Karpas-422 (cell line): ENCODE data around the gene PGA4. TPM values are rescaled to one million over a fixed set of nuclear protein-coding genes. Genes with fewer than 3 reads are reported as not detected.
"Not testable (repeated sequence)": the region's sequence is repeated elsewhere in the genome, so short reads cannot be mapped to it uniquely, and the experiment has no call there.

Experiments used
- DNase-seq: peaks from one replicate; pipeline ENCODE4 v3.0.0-alpha.2; 2015
- H2AFZ ChIP-seq: fragments of 200-600 bp; sonication (generic); 2 replicates; pipeline ENCODE4 v1.6.1; 2014; ENCODE audit warnings: antibody characterized with exemption, low read length, mixed read lengths
- H3K27ac ChIP-seq: fragments of 200-600 bp; sonication (generic); 2 replicates; pipeline ENCODE4 v1.5.1; 2014; ENCODE audit warnings: mild to moderate bottlenecking, low read length, moderate library complexity
- H3K27me3 ChIP-seq: fragments of 200-600 bp; sonication (generic); 2 replicates; pipeline ENCODE4 v1.6.1; 2014; ENCODE audit warnings: low read length, mixed read lengths
- H3K36me3 ChIP-seq: fragments of 200-600 bp; sonication (generic); 2 replicates; pipeline ENCODE4 v1.6.1; 2014; ENCODE audit warnings: low read length, mixed read lengths; ENCODE audit not compliant: insufficient read depth
- H3K4me1 ChIP-seq: fragments of 200-600 bp; sonication (generic); 2 replicates; pipeline ENCODE4 v1.6.1; 2014; ENCODE audit warnings: mild to moderate bottlenecking, low read length, mixed read lengths
- H3K4me2 ChIP-seq: fragments of 200-600 bp; sonication (generic); 2 replicates; pipeline ENCODE4 v1.6.1; 2014; ENCODE audit warnings: low read length, low read depth, mild to moderate bottlenecking; ENCODE audit not compliant: poor library complexity, severe bottlenecking
- H3K4me3 ChIP-seq: fragments of 200-600 bp; sonication (generic); 2 replicates; pipeline ENCODE4 v1.5.1; 2014; ENCODE audit warnings: mild to moderate bottlenecking, antibody characterized with exemption, low read length, mixed read lengths
- H3K79me2 ChIP-seq: fragments of 200-600 bp; sonication (generic); 2 replicates; pipeline ENCODE4 v1.6.1; 2014; ENCODE audit warnings: mild to moderate bottlenecking, low read length, mixed read lengths
- H3K9ac ChIP-seq: fragments of 200-600 bp; sonication (generic); 2 replicates; pipeline ENCODE4 v1.6.0; 2014; ENCODE audit warnings: low read length
- H3K9me2 ChIP-seq: fragments of 200-600 bp; sonication (generic), shearing (Covaris generic); replicated peaks from 2 replicates; pipeline ENCODE4 v1.6.0; 2014; ENCODE audit warnings: mild to moderate bottlenecking, low read length, moderate library complexity; ENCODE audit not compliant: insufficient read depth
- H3K9me3 ChIP-seq: fragments of 300-700, 200-600 bp; sonication (generic); 2 replicates; pipeline ENCODE4 v1.6.1; 2014; ENCODE audit warnings: low read length, mixed read lengths
- H4K20me1 ChIP-seq: fragments of 200-600 bp; sonication (generic); 2 replicates; pipeline ENCODE4 v1.6.1; 2014; ENCODE audit warnings: mild to moderate bottlenecking, antibody characterized with exemption, low read length, low read depth; ENCODE audit not compliant: insufficient read depth
- total RNA-seq: library from RNA; depleted of rRNA; stranded (reverse); fragments of >200 nt; shearing (Covaris generic); gene quantifications from 2 replicates; pipeline ENCODE4 v1.2.3, GENCODE V29; 2014; ENCODE audit warnings: low replicate concordance

The PGA4 gene
- total RNA-seq, 1 experiment from 2014 or later, result not detected

DNA sequence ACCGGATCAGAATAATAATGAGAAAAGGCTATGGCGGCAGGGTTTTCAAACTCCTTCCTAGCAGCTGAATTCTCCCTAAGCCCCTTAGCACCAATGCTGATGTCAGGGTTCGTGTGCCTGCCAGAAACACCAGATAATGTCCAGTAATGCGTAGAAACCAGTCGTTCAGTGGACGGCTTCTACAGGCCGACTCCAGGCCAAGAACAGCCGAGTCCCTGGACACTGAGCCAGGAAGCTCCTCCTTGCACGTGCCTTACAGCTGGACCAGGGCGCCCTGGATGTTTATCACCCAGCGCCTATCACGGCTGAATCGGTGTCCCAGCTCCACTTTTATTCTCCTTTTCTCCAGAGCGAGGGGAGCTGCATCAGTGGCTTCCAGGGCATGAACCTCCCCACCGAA, 8.9 kb downstream of the PGA4 start:
- H3K9me2 ChIP-seq, H3K4me2 ChIP-seq, H3K79me2 ChIP-seq, H3K9me3 ChIP-seq, H2AFZ ChIP-seq, H3K36me3 ChIP-seq, H4K20me1 ChIP-seq, H3K27me3 ChIP-seq, H3K4me3 ChIP-seq, H3K4me1 ChIP-seq, DNase-seq, H3K27ac ChIP-seq, H3K9ac ChIP-seq: not testable (repeated sequence)

DNA sequence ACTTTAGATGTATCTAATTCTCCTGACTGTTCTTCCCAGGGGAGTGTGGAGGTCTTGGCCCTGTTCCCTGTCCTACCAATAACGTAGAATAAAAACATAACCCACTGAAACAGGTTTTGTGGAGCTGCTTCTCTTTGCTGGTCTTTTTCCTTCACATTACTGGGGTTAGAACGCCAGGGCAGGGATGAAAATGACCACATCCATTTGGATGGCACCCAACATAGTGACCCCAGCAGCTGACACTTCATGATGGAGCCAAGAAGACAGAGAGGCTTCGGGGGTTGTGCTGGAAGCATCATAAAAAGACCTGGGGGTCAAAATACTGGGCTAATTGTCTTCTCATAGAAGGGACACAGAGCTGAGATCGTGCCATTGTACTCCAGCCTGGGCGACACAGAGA, 9.4 kb downstream of the PGA4 start:
- not testable (repeated sequence) for H3K4me3 ChIP-seq, H3K9ac ChIP-seq, H3K9me3 ChIP-seq, H2AFZ ChIP-seq, DNase-seq, H3K4me1 ChIP-seq, H3K27me3 ChIP-seq, H4K20me1 ChIP-seq, H3K4me2 ChIP-seq, H3K36me3 ChIP-seq, H3K79me2 ChIP-seq, H3K27ac ChIP-seq, H3K9me2 ChIP-seq

DNA sequence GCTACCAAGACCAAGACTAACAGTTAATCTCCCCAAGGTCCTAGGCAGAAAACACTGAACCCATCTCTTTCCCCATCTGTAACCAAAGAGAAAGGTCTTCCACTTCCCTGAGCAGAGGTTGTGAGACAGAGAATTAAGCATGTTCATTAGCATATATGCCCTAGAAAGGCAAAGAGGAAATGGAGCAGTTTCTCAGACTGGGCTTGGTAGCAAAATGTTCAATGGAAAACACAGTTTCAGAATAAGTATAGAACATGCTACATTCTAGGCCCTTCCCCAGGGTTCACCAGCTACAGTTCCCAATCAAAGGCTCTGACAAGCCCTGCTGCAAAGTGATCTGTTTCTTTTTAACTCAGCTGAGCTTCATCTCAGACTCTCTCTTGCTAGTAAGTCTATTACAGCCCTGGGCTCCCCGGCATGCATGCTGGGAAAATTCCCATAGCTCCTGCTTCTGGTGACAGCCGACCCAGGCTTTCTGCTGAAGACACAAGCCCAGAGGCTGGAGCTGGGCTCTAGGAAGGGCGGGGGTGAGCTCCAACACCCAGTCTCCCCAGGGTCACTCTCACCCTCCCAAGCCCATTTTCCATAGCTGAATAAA, 10.5 kb downstream of the PGA4 start:
- H3K4me3 ChIP-seq, H2AFZ ChIP-seq, H3K4me2 ChIP-seq, H4K20me1 ChIP-seq, H3K9ac ChIP-seq, H3K9me2 ChIP-seq, H3K36me3 ChIP-seq, H3K27me3 ChIP-seq, DNase-seq, H3K79me2 ChIP-seq, H3K27ac ChIP-seq, H3K9me3 ChIP-seq, H3K4me1 ChIP-seq: not testable (repeated sequence)

DNA sequence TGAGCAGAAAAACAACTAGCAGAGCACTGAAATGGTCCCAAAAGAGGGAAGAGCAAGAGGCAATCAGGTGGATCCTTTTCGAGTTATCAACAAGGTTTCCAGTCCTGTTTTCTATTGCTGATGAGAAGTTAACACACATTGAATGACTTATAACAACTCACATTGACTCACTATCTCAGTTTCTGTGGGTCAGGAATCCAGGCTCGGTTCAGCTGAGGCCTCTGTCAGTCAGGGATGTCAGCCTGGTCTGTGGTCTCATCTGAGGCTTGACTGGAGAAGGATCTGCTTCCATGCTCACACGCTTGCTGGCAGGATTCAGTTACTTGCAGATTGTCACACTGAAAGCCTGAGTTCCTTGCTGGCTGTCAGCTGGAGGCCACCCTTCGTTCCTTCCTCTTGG, 15.0 kb downstream of the PGA4 start:
- not testable (repeated sequence) for H3K79me2 ChIP-seq, H2AFZ ChIP-seq, H3K9me2 ChIP-seq, H3K36me3 ChIP-seq, DNase-seq, H3K4me2 ChIP-seq, H3K4me1 ChIP-seq, H3K9ac ChIP-seq, H3K4me3 ChIP-seq, H4K20me1 ChIP-seq, H3K9me3 ChIP-seq, H3K27ac ChIP-seq, H3K27me3 ChIP-seq

DNA sequence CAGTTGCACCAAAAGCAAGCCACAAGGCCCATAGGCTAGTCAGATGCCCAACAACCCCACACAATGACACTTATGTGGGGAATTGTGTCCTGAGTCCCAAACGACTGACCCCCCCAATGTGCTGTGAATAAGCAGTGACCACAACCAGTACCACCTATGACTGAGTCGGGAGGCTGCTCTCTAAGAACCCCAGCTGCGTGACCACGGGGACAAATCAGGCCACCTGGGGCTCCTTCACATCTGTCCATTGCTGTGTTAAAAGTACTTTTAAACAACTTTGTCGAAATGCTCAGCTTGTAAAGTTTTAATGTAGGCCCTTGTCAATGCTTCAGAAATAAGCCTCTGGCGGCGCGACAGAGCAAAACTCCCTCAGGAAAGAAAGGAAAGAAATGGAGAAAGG, 18.1 kb downstream of the PGA4 start:
- not testable (repeated sequence) for H3K9ac ChIP-seq, H3K36me3 ChIP-seq, H3K79me2 ChIP-seq, H3K9me3 ChIP-seq, H3K27me3 ChIP-seq, H3K4me3 ChIP-seq, H3K4me2 ChIP-seq, DNase-seq, H3K9me2 ChIP-seq, H2AFZ ChIP-seq, H3K27ac ChIP-seq, H4K20me1 ChIP-seq, H3K4me1 ChIP-seq

DNA sequence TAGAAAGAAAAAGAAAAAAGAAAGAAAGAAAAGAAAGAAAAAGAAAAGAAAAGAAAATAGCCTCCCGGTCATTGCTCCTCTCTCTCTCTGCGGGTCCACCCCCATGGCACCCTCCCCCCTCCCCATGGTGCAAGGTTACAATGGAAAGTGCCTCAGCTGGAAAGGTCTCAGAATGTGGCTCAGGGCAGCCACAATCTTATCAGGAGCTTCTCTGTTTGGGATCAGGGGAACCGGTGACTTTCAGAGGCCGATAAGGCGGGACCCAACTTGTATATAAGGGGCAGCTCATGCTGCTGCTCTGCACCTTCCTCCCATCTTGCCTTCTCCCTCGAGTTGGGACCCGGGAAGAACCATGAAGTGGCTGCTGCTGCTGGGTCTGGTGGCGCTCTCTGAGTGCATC, 18.7 kb downstream of the PGA4 start, which contains the start of gene PGA5:
PGA5 (plus strand) TSS at position 301 of the 400 bp plus-strand sequence; CDS start at position 353, 52 bp downstream.
- not testable (repeated sequence) for DNase-seq, H3K4me1 ChIP-seq, H3K36me3 ChIP-seq, H3K27ac ChIP-seq, H3K4me2 ChIP-seq, H3K79me2 ChIP-seq, H2AFZ ChIP-seq, H3K9me3 ChIP-seq, H3K9ac ChIP-seq, H3K9me2 ChIP-seq, H4K20me1 ChIP-seq, H3K27me3 ChIP-seq, H3K4me3 ChIP-seq

DNA sequence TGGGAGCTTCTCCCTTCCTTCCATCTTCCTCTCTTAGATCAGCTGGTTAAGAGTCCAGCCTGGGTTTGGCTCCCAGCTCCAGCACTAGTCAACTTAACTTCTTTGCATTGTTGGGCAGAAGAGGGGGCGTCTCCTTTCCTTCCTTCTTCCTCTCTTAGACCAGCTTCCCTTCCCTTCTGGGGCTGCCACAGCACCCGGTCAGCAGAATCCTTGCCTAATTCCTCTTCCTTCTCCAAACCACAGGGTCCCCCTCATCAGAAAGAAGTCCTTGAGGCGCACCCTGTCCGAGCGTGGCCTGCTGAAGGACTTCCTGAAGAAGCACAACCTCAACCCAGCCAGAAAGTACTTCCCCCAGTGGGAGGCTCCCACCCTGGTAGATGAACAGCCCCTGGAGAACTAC, 19.4 kb downstream of the PGA4 start:
- not testable (repeated sequence) for H3K27me3 ChIP-seq, H3K9ac ChIP-seq, DNase-seq, H3K4me1 ChIP-seq, H4K20me1 ChIP-seq, H3K4me2 ChIP-seq, H3K79me2 ChIP-seq, H2AFZ ChIP-seq, H3K4me3 ChIP-seq, H3K9me3 ChIP-seq, H3K27ac ChIP-seq, H3K36me3 ChIP-seq, H3K9me2 ChIP-seq

DNA sequence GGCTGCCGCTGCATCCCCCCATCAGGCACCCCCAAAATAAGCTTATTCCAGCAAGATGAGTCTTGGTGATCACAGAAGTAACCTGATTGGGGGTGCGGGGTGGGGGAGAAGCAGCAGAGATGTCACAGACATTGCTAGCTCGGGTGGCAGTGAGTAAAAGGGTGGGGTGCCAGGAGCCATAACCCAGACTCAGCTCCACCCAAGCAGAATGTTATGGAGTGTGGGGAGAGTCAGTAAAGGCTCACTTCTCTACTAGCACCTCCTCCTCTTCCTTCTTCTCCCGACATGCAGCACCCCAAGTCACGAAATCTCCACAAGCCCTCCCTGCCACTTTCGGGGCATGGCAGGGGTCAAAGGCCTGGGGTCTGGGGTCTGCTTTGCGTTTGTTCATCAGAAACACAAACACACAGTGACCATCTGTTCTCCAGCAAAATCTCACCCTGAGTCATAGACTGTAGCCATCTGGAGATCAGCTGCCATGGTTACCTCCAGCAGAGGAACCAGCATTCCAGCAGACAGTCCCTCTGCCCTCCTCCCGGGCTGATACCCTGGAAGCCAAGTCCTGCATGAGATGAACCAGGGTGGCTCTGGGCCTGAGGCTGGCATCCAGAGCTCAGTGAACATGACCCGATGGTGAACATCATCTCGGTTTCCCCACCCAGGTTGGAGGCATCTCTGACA, 23.3 kb downstream of the PGA4 start:
- not testable (repeated sequence) for H3K9ac ChIP-seq, H2AFZ ChIP-seq, H3K36me3 ChIP-seq, H3K79me2 ChIP-seq, H3K9me2 ChIP-seq, H3K9me3 ChIP-seq, H4K20me1 ChIP-seq, H3K4me2 ChIP-seq, H3K27ac ChIP-seq, DNase-seq, H3K4me3 ChIP-seq, H3K4me1 ChIP-seq, H3K27me3 ChIP-seq

DNA sequence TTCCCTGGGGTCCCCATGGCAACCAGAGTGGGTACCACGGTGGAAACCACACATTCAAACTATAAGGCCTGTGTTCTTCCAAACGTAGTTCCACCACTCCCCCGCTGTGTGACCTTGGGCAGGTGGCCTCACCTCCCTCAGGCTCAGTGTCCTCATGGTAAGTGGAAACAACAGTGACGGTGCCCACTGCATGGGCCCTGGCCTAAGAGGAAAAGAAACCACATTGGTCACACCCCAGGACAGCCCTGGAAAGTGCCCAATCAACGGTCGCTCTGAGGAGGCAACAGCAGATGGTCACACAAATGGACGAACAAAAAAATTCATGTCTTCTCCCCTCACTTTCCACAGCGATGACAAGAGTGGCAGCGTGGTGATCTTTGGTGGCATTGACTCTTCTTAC, 25.9 kb downstream of the PGA4 start:
- not testable (repeated sequence) for H3K4me2 ChIP-seq, H3K9me2 ChIP-seq, H3K79me2 ChIP-seq, H4K20me1 ChIP-seq, H3K9me3 ChIP-seq, H3K4me1 ChIP-seq, H3K27ac ChIP-seq, H3K36me3 ChIP-seq, H3K9ac ChIP-seq, H2AFZ ChIP-seq, DNase-seq, H3K4me3 ChIP-seq, H3K27me3 ChIP-seq
